Tibial artery (tissue), 4 donors: Measurements from ENCODE around the gene MYO18A.
A peak's percentile ranks its signal among the peaks of the same experiment; 100 is the strongest.

Source experiments
- DNase-seq, 2 donors: peaks; one replicate each; pipeline ENCODE4 v3.0.0-alpha.2; 2019
- H3K27ac ChIP-seq, 2 donors: fragments of 200-600 bp; sonication (generic) in 1 of 2; 1 replicate in 1 of 2; 2 replicates in 1 of 2; pipeline ENCODE4 v1.5.1; 2018 to 2019; ENCODE audit warnings: mild to moderate bottlenecking in 1 of 2
- H3K27me3 ChIP-seq, 2 donors: fragments of 200-600 bp; sonication (generic) in 1 of 2; one replicate each; pipeline versions ENCODE4 v1.5.1 to v1.6.0; 2016 to 2019
- H3K36me3 ChIP-seq, 3 donors: fragments of 200-600 bp; sonication (generic) in 2 of 3; one replicate each; pipeline ENCODE4 v1.5.1; 2016 to 2019; ENCODE audit warnings: mild to moderate bottlenecking in 2 of 3
- H3K4me1 ChIP-seq, 4 donors: fragments of 200-600 bp; sonication (generic) in 2 of 4; 1 replicate in 3 of 4; 2 replicates in 1 of 4; pipeline ENCODE4 v1.5.1; 2016 to 2019
- H3K4me3 ChIP-seq, 2 donors: fragments of 200-600 bp; sonication (generic) in 1 of 2; 1 replicate in 1 of 2; 2 replicates in 1 of 2; pipeline ENCODE4 v1.5.1; 2018 to 2019; ENCODE audit warnings: mild to moderate bottlenecking in 2 of 2
- H3K9me3 ChIP-seq, 3 donors: fragments of 200-600 bp; sonication (generic) in 1 of 3; one replicate each; pipeline ENCODE4 v1.5.1; 2016 to 2019
- CTCF ChIP-seq, 2 experiments: fragments of 200-600 bp in 1 of 2; fragments of 450-650 bp in 1 of 2; IDR thresholded peaks; one replicate each; pipeline ENCODE4 v1.5.1; 2017 to 2019; ENCODE audit warnings: antibody characterized with exemption in 2 of 2, mild to moderate bottlenecking in 1 of 2, moderate library complexity in 1 of 2
- intact Hi-C: fragments of 100-400 bp; cut with DNase I; formaldehyde crosslinking; loops from one replicate; pipeline ENCODE4 v1.15.0; 2023; ENCODE audit warnings: low total_unique reads

MYO18A gene

GRCh38 chr17:29162909-29163341 lies 17.3 kb downstream of the MYO18A start:
- peaks cover 0 to 40% (median 20%) of the 10 kb centered on the region in 4 donors for H3K4me1 ChIP-seq
- H3K27ac ChIP-seq: peak overlapping the region in 1 of 2 donors; percentile 59
- DNase-seq: no peak
- no peak overlapping the region for H3K4me3 ChIP-seq
- H3K36me3 ChIP-seq: peaks cover 9 to 23% (median 16%) of the 10 kb centered on the region in 3 donors
- H3K27me3 ChIP-seq: no peaks in the 10 kb centered on the region
- H3K9me3 ChIP-seq: no peaks in the 10 kb centered on the region
- intact Hi-C loops: no loop called here
- TF ChIP-seq CTCF (IDR thresholded peaks at IDR 0.05): no peak

- TF ChIP-seq CTCF (IDR thresholded peaks at IDR 0.05): no peak
- Histone ChIP-seq H3K4me1 (peaks cover 0 to 40% (median 20%) of the 10 kb centered on the region in 4 donors), H3K27ac (no peak overlapping the region), H3K9me3 (no peaks in the 10 kb centered on the region), H3K27me3 (no peaks in the 10 kb centered on the region), H3K4me3 (no peak overlapping the region), H3K36me3 (peaks cover 9 to 23% (median 16%) of the 10 kb centered on the region in 3 donors)
- DNase-seq: no peak
- intact Hi-C loops: no loop called here
Observed at GRCh38 chr17:29162082-29162908, 17.9 kb downstream of the MYO18A start.

- no peak overlapping the region for H3K27ac ChIP-seq
- H3K4me1 ChIP-seq: peaks cover 0 to 55% (median 30%) of the 10 kb centered on the region in 4 donors
- DNase-seq: no peak
Observed at GRCh38 chr17:29160253-29160652, 19.9 kb downstream of the MYO18A start.

GRCh38 chr17:29159306-29159860 lies 20.8 kb downstream of the MYO18A start:
- H3K27me3 ChIP-seq: no peaks in the 10 kb centered on the region
- no peak for TF ChIP-seq CTCF (IDR thresholded peaks at IDR 0.05)
- H3K36me3 ChIP-seq: peaks cover 0 to under 1% (median 0%) of the 10 kb centered on the region in 3 donors
- no peak overlapping the region for H3K27ac ChIP-seq
- intact Hi-C loops: no loop called here
- H3K4me3 ChIP-seq: no peak overlapping the region
- peaks cover 0 to 60% (median 38%) of the 10 kb centered on the region in 4 donors for H3K4me1 ChIP-seq
- DNase-seq: no peak
- H3K9me3 ChIP-seq: no peaks in the 10 kb centered on the region

More at GRCh38 chr17:29160253-29160652, 19.9 kb downstream of the MYO18A start:
- no peak for TF ChIP-seq CTCF (IDR thresholded peaks at IDR 0.05)
- Histone ChIP-seq H3K27me3 (no peaks in the 10 kb centered on the region), H3K4me3 (no peak overlapping the region), H3K36me3 (peaks cover 0 to 7% (median 0%) of the 10 kb centered on the region in 3 donors), H3K9me3 (no peaks in the 10 kb centered on the region)
- intact Hi-C loops: no loop called here

- peaks cover 0 to 60% (median 40%) of the 10 kb centered on the region in 4 donors for H3K4me1 ChIP-seq
- H3K9me3 ChIP-seq: no peaks in the 10 kb centered on the region
- no peak for TF ChIP-seq CTCF (IDR thresholded peaks at IDR 0.05)
- H3K36me3 ChIP-seq: no peaks in the 10 kb centered on the region
- DNase-seq: no peak
- intact Hi-C loops: no loop called here
- H3K27ac ChIP-seq: no peak overlapping the region
- H3K27me3 ChIP-seq: no peaks in the 10 kb centered on the region
- H3K4me3 ChIP-seq: no peak overlapping the region
Observed at GRCh38 chr17:29158488-29159275, 21.5 kb downstream of the MYO18A start.
